CD4-positive, alpha-beta T cell (primary cell): ENCODE data around the gene AZIN2. TPM values are rescaled to one million over a fixed set of nuclear protein-coding genes. Genes with fewer than 3 reads are reported as not detected.

Experiments
- ATAC-seq: fragments of 200-7000 bp; cut with Tn5 transposase; one replicate; pipeline ENCODE4 v1.10.0; 2022; ENCODE audit warnings: mild to moderate bottlenecking; ENCODE audit not compliant: poor library complexity
- CTCF ChIA-PET: fragments of 350-600 bp; sonication (Branson Sonifier 250); formaldehyde crosslinking; loops from one replicate; lab custom pipeline; 2021; ENCODE audit warnings: antibody characterized with exemption, inconsistent platforms; lab: Charles Lee
- POLR2A ChIA-PET: fragments of 350-600 bp; sonication (Branson Sonifier 250); formaldehyde crosslinking; loops from one replicate; lab custom pipeline; 2021; ENCODE audit warnings: antibody characterized with exemption, inconsistent platforms; lab: Charles Lee
- DNase-seq, 14 experiments: peaks; one replicate each; pipeline ENCODE4 v3.0.0-alpha.2; 2013 to 2020; ENCODE audit warnings: mixed read lengths in 2 of 14
- H3K27ac ChIP-seq, 2 donors: one replicate each; pipeline versions ENCODE4 v1.5.1 to v1.7.0; 2013; ENCODE audit warnings: low read length in 2 of 2, low read depth in 1 of 2, mild to moderate bottlenecking in 1 of 2
- H3K27me3 ChIP-seq, 2 experiments: 1 replicate in 1 of 2; 2 replicates in 1 of 2; pipeline versions ENCODE4 v1.6.1 to v1.7.0; 2013; ENCODE audit warnings: low read length in 2 of 2, control low read depth in 1 of 2, mild to moderate bottlenecking in 1 of 2, moderate library complexity in 1 of 2; ENCODE audit not compliant: insufficient read depth in 2 of 2, control insufficient read depth in 1 of 2
- H3K36me3 ChIP-seq: one replicate; pipeline ENCODE4 v1.6.1; 2013; ENCODE audit warnings: low read length, control low read depth; ENCODE audit not compliant: insufficient read depth
- H3K4me1 ChIP-seq: one replicate; pipeline ENCODE4 v1.6.1; 2013; ENCODE audit warnings: low read length, control low read depth; ENCODE audit not compliant: insufficient read depth
- H3K4me3 ChIP-seq: one replicate; pipeline ENCODE4 v1.5.1; 2013; ENCODE audit warnings: mild to moderate bottlenecking, low read length, moderate library complexity
- H3K9me3 ChIP-seq, 2 experiments: 1 replicate in 1 of 2; 2 replicates in 1 of 2; pipeline versions ENCODE4 v1.6.1 to v1.7.0; 2013; ENCODE audit warnings: low read length in 2 of 2, mild to moderate bottlenecking in 2 of 2, control low read depth in 1 of 2, moderate library complexity in 1 of 2; ENCODE audit not compliant: control insufficient read depth in 1 of 2, insufficient read depth in 1 of 2
- H3K27ac Mint-ChIP-seq: one replicate; pipeline ENCODE4 v1.8.0; 2020; ENCODE audit warnings: mixed read lengths
- H3K27me3 Mint-ChIP-seq: one replicate; pipeline ENCODE4 v1.8.0; 2021; ENCODE audit warnings: mixed read lengths
- H3K36me3 Mint-ChIP-seq: one replicate; pipeline ENCODE4 v1.8.0; 2021; ENCODE audit warnings: low read depth, mixed read lengths
- H3K4me1 Mint-ChIP-seq: one replicate; pipeline ENCODE4 v1.8.0; 2021; ENCODE audit warnings: low read depth, mixed read lengths
- H3K4me3 Mint-ChIP-seq: one replicate; pipeline ENCODE4 v1.8.0; 2020; ENCODE audit warnings: mild to moderate bottlenecking, mixed read lengths
- H3K9me3 Mint-ChIP-seq: one replicate; pipeline ENCODE4 v1.8.0; 2020; ENCODE audit warnings: mixed read lengths
- CTCF ChIP-seq: fragments of 200-600 bp; IDR thresholded peaks from one replicate; pipeline ENCODE4 v1.8.0; 2022; ENCODE audit warnings: antibody characterized with exemption, mild to moderate bottlenecking
- intact Hi-C, 2 experiments: fragments of 100-400 bp; cut with DNase I in 1 of 2; cut with micrococcal nuclease in 1 of 2; formaldehyde crosslinking; loops; one replicate each; pipeline versions ENCODE4 v1.15.1 to v1.9.0; 2023 to 2025; cut with DNase I, micrococcal nuclease
- total RNA-seq, 174 experiments: library from RNA in 2 of 174; stranded (reverse) in 2 of 174; gene quantifications; one replicate each; pipeline ENCODE4 v1.2.3 and lab custom pipeline; 2021 to 2026

The AZIN2 gene
- total RNA-seq, 2 experiments from 2014 or later = 4.6 to 4.9 TPM

DNA sequence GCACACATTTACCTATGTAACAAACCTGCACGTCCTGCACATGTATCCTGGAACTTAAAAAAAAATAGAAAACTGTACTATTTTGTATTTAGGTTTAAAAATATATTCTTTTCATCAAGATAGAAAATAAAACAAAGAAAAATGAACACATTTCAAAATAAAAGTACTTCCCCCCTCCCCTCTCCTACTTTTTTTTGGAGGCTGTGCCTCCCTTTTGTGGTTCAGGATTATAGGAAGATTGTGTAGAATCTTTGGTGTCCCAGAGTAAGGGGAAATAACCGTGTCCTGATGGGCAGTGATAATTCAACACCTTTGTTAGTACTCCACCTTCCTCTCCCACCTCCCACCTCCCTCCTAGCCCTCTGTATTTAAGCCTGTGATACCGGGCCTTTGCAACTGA lies 60.8 kb downstream of the AZIN2 start:
- Mint-ChIP-seq H3K36me3 (peaks cover 24% of the 10 kb centered on the region), H3K27me3 (no peaks in the 10 kb centered on the region), H3K9me3 (no peaks in the 10 kb centered on the region), H3K4me1 (peaks cover 14% of the 10 kb centered on the region), H3K27ac (no peak overlapping the region), H3K4me3 (no peak overlapping the region)
- H3K36me3 ChIP-seq = peaks cover 13% of the 10 kb centered on the region
- no peak overlapping the region for H3K27ac ChIP-seq
- no peak for DNase-seq
- intact Hi-C loops = no loop called here
- no peak overlapping the region for H3K4me3 ChIP-seq
- CTCF ChIA-PET = interaction anchor here (2.3 kb wide), 1 partner anchor 15 kb away, joined by 7 read pairs; no protein-coding TSS in a partner anchor
- peaks cover 4% of the 10 kb centered on the region for H3K4me1 ChIP-seq
- ATAC-seq = no peak
- H3K9me3 ChIP-seq = no peaks in the 10 kb centered on the region
- TF ChIP-seq CTCF = no peak
- H3K27me3 ChIP-seq = no peaks in the 10 kb centered on the region
- POLR2A ChIA-PET = no interaction called here

GRCh38 chr1:33142483-33143064 lies 61.6 kb downstream of the AZIN2 start:
- H3K9me3 ChIP-seq = no peaks in the 10 kb centered on the region
- ChIA-PET CTCF (interaction anchor here (2.3 kb wide), 1 partner anchor 16 kb away, joined by 7 read pairs; no protein-coding TSS in a partner anchor), POLR2A (no interaction called here)
- ATAC-seq = no peak
- Mint-ChIP-seq H3K27ac (no peak overlapping the region), H3K4me3 (no peak overlapping the region), H3K4me1 (peaks cover 14% of the 10 kb centered on the region), H3K36me3 (peaks cover 28% of the 10 kb centered on the region), H3K27me3 (no peaks in the 10 kb centered on the region), H3K9me3 (no peaks in the 10 kb centered on the region)
- H3K4me3 ChIP-seq = no peak overlapping the region
- no peaks in the 10 kb centered on the region for H3K27me3 ChIP-seq
- no peak for DNase-seq
- H3K27ac ChIP-seq = no peak overlapping the region
- no peak for TF ChIP-seq CTCF
- H3K4me1 ChIP-seq = peaks cover 4% of the 10 kb centered on the region
- peaks cover 20% of the 10 kb centered on the region for H3K36me3 ChIP-seq
- intact Hi-C loops = no loop called here

- POLR2A ChIA-PET = no interaction called here
- CTCF ChIA-PET = interaction anchor here (2.3 kb wide), 1 partner anchor 16 kb away, joined by 7 read pairs; no protein-coding TSS in a partner anchor
Measured at GRCh38 chr1:33143176-33143575, 62.2 kb downstream of the AZIN2 start.

More at GRCh38 chr1:33143176-33143575, 62.2 kb downstream of the AZIN2 start:
- H3K9me3 ChIP-seq = no peaks in the 10 kb centered on the region
- H3K27me3 Mint-ChIP-seq = no peaks in the 10 kb centered on the region
- ATAC-seq (no peak), DNase-seq (no peak)
- no peaks in the 10 kb centered on the region for H3K9me3 Mint-ChIP-seq
- peaks cover 32% of the 10 kb centered on the region for H3K36me3 Mint-ChIP-seq
- H3K4me1 ChIP-seq = peaks cover 4% of the 10 kb centered on the region
- peaks cover 26% of the 10 kb centered on the region for H3K36me3 ChIP-seq
- H3K4me3 ChIP-seq = no peak overlapping the region
- no peak overlapping the region for H3K27ac Mint-ChIP-seq
- intact Hi-C loops = no loop called here
- peaks cover 14% of the 10 kb centered on the region for H3K4me1 Mint-ChIP-seq
- no peaks in the 10 kb centered on the region for H3K27me3 ChIP-seq
- no peak overlapping the region for H3K4me3 Mint-ChIP-seq
- peak overlapping the region in 1 of 2 donors; percentile 8 for H3K27ac ChIP-seq
- no peak for TF ChIP-seq CTCF
